Memory B cell (primary cell): ENCODE measurements around the gene ICOS.
"Not testable (repeated sequence)": the region's sequence is repeated elsewhere in the genome, so short reads cannot be mapped to it uniquely, and the experiment has no call there.

Experiments used
- ATAC-seq: fragments of 150-1000 bp; cut with Tn5 transposase; 2 replicates; pipeline ENCODE4 v1.10.0; 2021; ENCODE audit warnings: low read depth, mild to moderate bottlenecking, moderate library complexity
- DNase-seq, 2 donors: peaks; one replicate each; pipeline ENCODE4 v3.0.0; 2022; ENCODE audit warnings: low spot score in 2 of 2
- H3K27ac Mint-ChIP-seq: one replicate; pipeline ENCODE4 v1.8.0; 2022; ENCODE audit warnings: mild to moderate bottlenecking, moderate library complexity, mixed read lengths
- H3K27me3 Mint-ChIP-seq: one replicate; pipeline ENCODE4 v1.8.0; 2022; ENCODE audit warnings: mixed read lengths
- H3K36me3 Mint-ChIP-seq: one replicate; pipeline ENCODE4 v1.8.0; 2022; ENCODE audit warnings: mild to moderate bottlenecking, mixed read lengths
- H3K4me1 Mint-ChIP-seq: one replicate; pipeline ENCODE4 v1.8.0; 2022; ENCODE audit warnings: mixed read lengths
- H3K4me3 Mint-ChIP-seq: one replicate; pipeline ENCODE4 v1.8.0; 2022; ENCODE audit warnings: mild to moderate bottlenecking, moderate library complexity, mixed read lengths
- H3K9me3 Mint-ChIP-seq: one replicate; pipeline ENCODE4 v1.8.0; 2022; ENCODE audit warnings: mixed read lengths

The ICOS gene

GRCh38 chr2:203972066-203972465, 35.5 kb downstream of the ICOS start:
- H3K36me3 Mint-ChIP-seq, result no peaks in the 10 kb centered on the region
- no peak for DNase-seq
- H3K27ac Mint-ChIP-seq, result no peak overlapping the region
- H3K4me1 Mint-ChIP-seq, result no peaks in the 10 kb centered on the region
- H3K9me3 Mint-ChIP-seq, result peaks cover 2% of the 10 kb centered on the region
- ATAC-seq, result no peak
- H3K4me3 Mint-ChIP-seq, result no peak overlapping the region
- peaks cover 9% of the 10 kb centered on the region for H3K27me3 Mint-ChIP-seq

GRCh38 chr2:203973000-203973399, 36.4 kb downstream of the ICOS start:
- Mint-ChIP-seq H3K36me3 (no peaks in the 10 kb centered on the region), H3K9me3 (peaks cover 2% of the 10 kb centered on the region), H3K27me3 (peaks cover 9% of the 10 kb centered on the region), H3K27ac (no peak overlapping the region), H3K4me3 (no peak overlapping the region), H3K4me1 (no peaks in the 10 kb centered on the region)
- DNase-seq, result no peak
- no peak for ATAC-seq

GRCh38 chr2:203973676-203974075, 37.1 kb downstream of the ICOS start:
- DNase-seq (no peak), ATAC-seq (no peak)
- Mint-ChIP-seq H3K27me3 (peaks cover 8% of the 10 kb centered on the region), H3K9me3 (peaks cover 2% of the 10 kb centered on the region), H3K27ac (no peak overlapping the region), H3K4me1 (no peaks in the 10 kb centered on the region), H3K4me3 (no peak overlapping the region), H3K36me3 (no peaks in the 10 kb centered on the region)

- Mint-ChIP-seq H3K36me3 (no peaks in the 10 kb centered on the region), H3K27ac (no peak overlapping the region), H3K4me3 (no peak overlapping the region), H3K4me1 (no peaks in the 10 kb centered on the region), H3K9me3 (no peaks in the 10 kb centered on the region), H3K27me3 (peaks cover 5% of the 10 kb centered on the region)
- DNase-seq, result no peak
- no peak for ATAC-seq
These were observed 39.3 kb downstream of the ICOS start for GRCh38 chr2:203975912-203976311.

- H3K9me3 Mint-ChIP-seq, result peaks cover 2% of the 10 kb centered on the region
- no peak for ATAC-seq
- H3K27me3 Mint-ChIP-seq, result peaks cover 2% of the 10 kb centered on the region
- H3K4me3 Mint-ChIP-seq, result no peak overlapping the region
- H3K4me1 Mint-ChIP-seq, result no peaks in the 10 kb centered on the region
- no peaks in the 10 kb centered on the region for H3K36me3 Mint-ChIP-seq
- no peak for DNase-seq
- no peak overlapping the region for H3K27ac Mint-ChIP-seq
These were observed 45.7 kb downstream of the ICOS start for GRCh38 chr2:203982276-203982675.

GRCh38 chr2:203983064-203983715, 46.6 kb downstream of the ICOS start:
- Mint-ChIP-seq H3K4me3 (no peak overlapping the region), H3K27ac (no peak overlapping the region), H3K4me1 (no peaks in the 10 kb centered on the region), H3K27me3 (peaks cover 6% of the 10 kb centered on the region), H3K36me3 (no peaks in the 10 kb centered on the region), H3K9me3 (peaks cover 2% of the 10 kb centered on the region)
- DNase-seq, result no peak
- ATAC-seq, result no peak

GRCh38 chr2:203985978-203986377, 49.4 kb downstream of the ICOS start:
- not testable (repeated sequence) for ATAC-seq, H3K27ac Mint-ChIP-seq, H3K9me3 Mint-ChIP-seq, H3K4me3 Mint-ChIP-seq, H3K27me3 Mint-ChIP-seq, H3K36me3 Mint-ChIP-seq, H3K4me1 Mint-ChIP-seq, DNase-seq

GRCh38 chr2:203987959-203988358, 51.4 kb downstream of the ICOS start:
- DNase-seq (no peak), ATAC-seq (no peak)
- Mint-ChIP-seq H3K9me3 (no peaks in the 10 kb centered on the region), H3K4me1 (no peaks in the 10 kb centered on the region), H3K4me3 (no peak overlapping the region), H3K27ac (no peak overlapping the region), H3K27me3 (peaks cover 7% of the 10 kb centered on the region), H3K36me3 (no peaks in the 10 kb centered on the region)

- Mint-ChIP-seq H3K4me1 (no peaks in the 10 kb centered on the region), H3K36me3 (no peaks in the 10 kb centered on the region), H3K4me3 (no peak overlapping the region), H3K27me3 (peaks cover 7% of the 10 kb centered on the region), H3K9me3 (no peaks in the 10 kb centered on the region), H3K27ac (no peak overlapping the region)
- DNase-seq (no peak), ATAC-seq (no peak)
These were observed 52.1 kb downstream of the ICOS start for GRCh38 chr2:203988500-203989260.

GRCh38 chr2:203989521-203989920, 53.0 kb downstream of the ICOS start:
- no peak overlapping the region for H3K4me3 Mint-ChIP-seq
- H3K4me1 Mint-ChIP-seq, result no peaks in the 10 kb centered on the region
- H3K27ac Mint-ChIP-seq, result no peak overlapping the region
- DNase-seq, result no peak
- no peaks in the 10 kb centered on the region for H3K36me3 Mint-ChIP-seq
- peaks cover 7% of the 10 kb centered on the region for H3K27me3 Mint-ChIP-seq
- no peaks in the 10 kb centered on the region for H3K9me3 Mint-ChIP-seq
- no peak for ATAC-seq

- H3K4me1 Mint-ChIP-seq, result no peaks in the 10 kb centered on the region
- H3K4me3 Mint-ChIP-seq, result no peak overlapping the region
- DNase-seq, result no peak
- no peak for ATAC-seq
- H3K9me3 Mint-ChIP-seq, result no peaks in the 10 kb centered on the region
- H3K27ac Mint-ChIP-seq, result no peak overlapping the region
- H3K27me3 Mint-ChIP-seq, result peaks cover 5% of the 10 kb centered on the region
- H3K36me3 Mint-ChIP-seq, result no peaks in the 10 kb centered on the region
These were observed 55.9 kb downstream of the ICOS start for GRCh38 chr2:203992509-203992908.

- Mint-ChIP-seq H3K27me3 (peaks cover 3% of the 10 kb centered on the region), H3K27ac (no peak overlapping the region), H3K36me3 (no peaks in the 10 kb centered on the region), H3K4me3 (no peak overlapping the region), H3K9me3 (no peaks in the 10 kb centered on the region), H3K4me1 (no peaks in the 10 kb centered on the region)
- no peak for DNase-seq
- no peak for ATAC-seq
These were observed 56.4 kb downstream of the ICOS start for GRCh38 chr2:203993011-203993410.

GRCh38 chr2:203993560-203993959, 57.0 kb downstream of the ICOS start:
- DNase-seq (no peak), ATAC-seq (no peak)
- H3K27ac Mint-ChIP-seq, result no peak overlapping the region
- H3K9me3 Mint-ChIP-seq, result no peaks in the 10 kb centered on the region
- H3K4me1 Mint-ChIP-seq, result no peaks in the 10 kb centered on the region
- H3K4me3 Mint-ChIP-seq, result no peak overlapping the region
- no peaks in the 10 kb centered on the region for H3K36me3 Mint-ChIP-seq
- H3K27me3 Mint-ChIP-seq, result peaks cover 1% of the 10 kb centered on the region

- no peaks in the 10 kb centered on the region for H3K4me1 Mint-ChIP-seq
- no peak for DNase-seq
- peaks cover 3% of the 10 kb centered on the region for H3K27me3 Mint-ChIP-seq
- no peak overlapping the region for H3K4me3 Mint-ChIP-seq
- no peaks in the 10 kb centered on the region for H3K36me3 Mint-ChIP-seq
- no peak overlapping the region for H3K27ac Mint-ChIP-seq
- ATAC-seq, result no peak
- H3K9me3 Mint-ChIP-seq, result no peaks in the 10 kb centered on the region
These were observed 58.2 kb downstream of the ICOS start for GRCh38 chr2:203994735-203995134.

- H3K4me1 Mint-ChIP-seq, result no peaks in the 10 kb centered on the region
- H3K36me3 Mint-ChIP-seq, result no peaks in the 10 kb centered on the region
- ATAC-seq, result no peak
- no peaks in the 10 kb centered on the region for H3K9me3 Mint-ChIP-seq
- H3K4me3 Mint-ChIP-seq, result no peak overlapping the region
- H3K27ac Mint-ChIP-seq, result no peak overlapping the region
- DNase-seq, result no peak
- H3K27me3 Mint-ChIP-seq, result peaks cover 5% of the 10 kb centered on the region
These were observed 60.1 kb downstream of the ICOS start for GRCh38 chr2:203996692-203997091.
